HPDE6-E6E7 (cell line): ENCODE measurements around the gene SNX21.
A peak's percentile ranks its signal among the peaks of the same experiment; 100 is the strongest.
"Not testable (repeated sequence)": the region's sequence is repeated elsewhere in the genome, so short reads cannot be mapped to it uniquely, and the experiment has no call there.

Source experiments
- DNase-seq: peaks from one replicate; pipeline ENCODE4 v3.0.0; 2011; ENCODE audit warnings: missing footprints; ENCODE audit errors: extremely low spot score

SNX21 gene

DNA sequence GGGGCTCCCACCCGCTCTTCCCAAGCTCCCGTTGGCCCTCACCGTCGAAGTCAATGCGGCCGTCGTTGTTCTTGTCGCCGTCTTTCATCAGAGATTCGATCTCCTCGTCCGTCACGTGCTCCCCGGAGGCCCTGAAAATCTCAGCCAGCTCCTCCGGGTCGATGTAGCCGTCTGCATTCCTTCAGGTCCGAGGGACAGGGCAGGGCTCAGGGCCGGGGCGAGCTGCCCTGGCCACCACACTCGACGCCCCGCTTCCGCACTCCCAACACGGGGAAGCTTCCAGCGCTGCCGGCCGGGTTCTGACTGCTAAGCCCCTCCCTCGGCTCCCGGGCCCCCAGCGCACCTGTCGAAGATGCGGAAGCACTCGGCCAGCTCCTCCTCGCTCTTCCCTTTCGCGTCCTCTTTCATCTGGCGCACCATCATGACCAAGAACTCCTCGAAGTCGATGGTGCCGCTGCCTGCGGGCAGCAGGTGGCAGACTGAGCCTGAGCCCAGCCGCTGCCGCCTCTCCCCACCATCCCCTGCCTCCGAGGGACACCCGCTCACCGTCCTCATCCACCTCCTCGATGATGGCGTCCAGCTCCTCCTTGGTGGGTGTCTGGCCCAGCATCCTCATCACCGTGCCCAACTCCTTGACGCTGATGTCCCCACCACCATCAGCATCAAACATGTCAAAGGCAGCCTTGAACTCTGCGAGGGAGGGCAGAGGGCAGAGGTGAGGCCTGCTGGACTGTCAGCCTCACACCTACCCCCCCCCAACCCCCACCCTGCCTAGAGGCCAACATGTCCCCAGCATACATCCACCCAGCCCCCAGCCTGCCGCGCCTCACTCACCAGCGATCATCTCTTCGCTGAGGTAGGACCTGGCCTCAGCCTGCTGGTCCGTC is 9.4 kb upstream of the SNX21 start:
- DNase-seq = peak; percentile 73

DNA sequence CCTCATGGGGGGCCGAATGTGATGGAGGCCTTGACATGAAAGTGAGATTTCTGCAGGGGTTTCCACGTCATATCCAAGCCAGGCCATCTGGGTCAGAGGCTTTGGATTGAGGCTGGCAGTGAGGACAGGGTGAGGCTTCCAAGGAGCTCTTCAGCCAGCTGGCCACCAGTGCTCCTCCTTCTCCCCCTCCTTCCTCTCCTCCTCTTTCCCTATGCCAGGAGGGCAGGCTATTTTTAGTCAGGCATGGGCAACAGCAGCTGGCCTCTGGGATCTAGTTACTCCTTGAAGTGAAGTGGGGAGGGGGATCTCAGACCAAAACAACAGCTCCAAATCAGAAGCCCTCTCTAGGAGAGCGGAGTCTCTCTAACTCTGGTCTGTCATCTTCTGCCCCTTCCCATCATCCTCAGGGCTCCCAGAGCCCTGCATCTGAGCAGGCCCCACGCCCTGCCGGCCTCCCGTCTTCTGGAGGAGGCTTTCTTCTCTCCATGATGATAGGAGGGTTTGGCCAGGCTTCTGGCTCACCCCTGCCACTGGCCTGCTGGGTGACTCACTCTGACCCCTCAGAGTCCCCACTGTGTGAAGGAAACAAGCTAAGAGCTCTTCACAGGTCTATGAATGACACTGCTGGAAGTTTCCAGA is 7.1 kb upstream of the SNX21 start:
- DNase-seq = no peak

DNA sequence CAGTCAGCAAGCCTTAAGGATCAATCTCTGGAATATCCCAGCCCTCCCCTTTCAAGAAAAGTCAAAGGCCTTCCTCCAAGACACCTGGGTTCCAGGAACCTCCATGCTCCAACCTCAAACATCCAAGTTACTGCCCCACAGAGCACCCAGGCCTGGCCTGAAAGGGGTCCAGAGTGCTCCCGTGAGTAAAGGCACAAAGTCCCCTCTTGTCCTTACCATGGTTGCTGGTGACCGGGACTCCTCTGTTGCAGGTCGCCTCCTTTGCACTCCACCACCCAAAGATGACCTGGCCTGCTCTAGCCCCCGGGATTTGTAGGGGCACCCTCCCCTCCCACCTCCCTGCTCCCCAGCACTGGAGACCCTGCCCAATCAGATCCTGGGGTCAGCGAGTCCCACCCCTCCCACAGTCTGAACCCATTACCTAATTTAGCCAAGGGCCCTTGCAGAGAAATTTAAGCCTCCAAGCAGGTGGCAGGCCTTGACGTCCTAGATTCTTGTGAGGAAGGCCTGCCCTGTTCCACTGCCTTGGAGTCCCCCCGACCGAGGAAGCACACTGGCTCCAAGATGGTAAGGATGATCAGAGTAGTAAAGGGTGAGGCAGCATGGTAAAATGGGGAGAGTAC is 6.5 kb upstream of the SNX21 start, which contains the start of gene TNNC2:
Gene TNNC2 (minus strand): TSS at position 283 of the 623 bp plus-strand sequence. CDS start 64 bp downstream, at position 219.
- no peak for DNase-seq

DNA sequence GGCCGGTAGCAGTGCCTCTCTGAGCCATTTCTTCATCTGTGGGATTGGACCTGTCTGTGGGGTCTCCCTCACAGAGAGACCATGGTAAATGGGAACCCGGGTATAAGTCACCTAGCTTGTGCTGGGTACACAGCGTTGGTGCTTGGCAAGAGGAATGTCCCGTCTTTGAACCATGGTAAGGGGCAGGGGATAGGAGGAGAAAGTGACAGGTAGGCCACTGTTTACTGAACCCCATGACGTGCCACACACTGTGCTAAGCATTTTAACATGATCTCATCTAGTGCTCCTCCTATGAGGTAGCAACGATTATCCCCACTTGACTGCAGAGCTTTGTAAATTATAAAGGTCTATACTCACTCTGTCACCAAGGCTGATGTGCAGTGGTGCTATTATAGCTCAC is 5.9 kb upstream of the SNX21 start:
- no peak for DNase-seq

DNA sequence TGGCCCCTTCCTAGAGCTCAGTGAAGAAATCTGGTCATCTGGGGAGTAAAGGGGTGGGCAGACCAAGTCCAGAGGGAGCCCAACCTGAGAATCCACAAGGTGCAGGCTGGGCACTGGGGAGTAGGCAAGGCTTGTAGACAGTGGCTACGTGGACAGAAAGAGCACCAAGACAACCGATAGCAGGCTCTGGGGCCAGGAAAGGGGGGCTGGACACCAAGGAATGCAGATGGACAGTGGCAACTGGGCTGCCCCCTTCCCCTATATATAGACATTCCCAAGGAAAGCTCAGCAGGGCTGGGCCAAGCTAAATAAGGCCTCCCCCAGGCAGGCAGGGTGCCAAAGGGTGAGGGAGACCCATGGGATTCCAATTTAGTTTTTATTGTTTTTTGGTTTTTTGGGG is 5.0 kb upstream of the SNX21 start:
- DNase-seq = no peak

DNA sequence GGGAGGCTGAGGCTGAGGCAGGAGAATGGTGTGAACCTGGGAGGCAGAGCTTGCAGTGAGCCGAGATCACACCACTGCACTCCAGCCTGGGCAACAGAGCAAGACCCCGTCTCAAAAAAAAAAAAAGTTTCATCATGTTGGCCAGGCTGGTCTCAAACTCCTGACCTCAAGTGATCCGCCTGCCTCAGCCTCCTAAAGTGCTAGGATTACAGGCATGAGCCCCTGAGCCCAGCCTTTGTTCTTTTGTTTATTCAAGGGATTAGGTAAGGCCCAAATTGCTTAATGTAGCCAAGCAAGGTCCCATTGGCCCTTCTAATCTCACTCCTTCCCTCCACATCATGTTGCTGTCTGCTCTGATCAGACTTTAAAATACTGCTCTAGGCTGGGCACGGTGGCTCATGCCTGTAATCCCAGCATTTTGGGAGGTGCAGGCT is 3.9 kb upstream of the SNX21 start:
- not testable (repeated sequence) for DNase-seq

DNA sequence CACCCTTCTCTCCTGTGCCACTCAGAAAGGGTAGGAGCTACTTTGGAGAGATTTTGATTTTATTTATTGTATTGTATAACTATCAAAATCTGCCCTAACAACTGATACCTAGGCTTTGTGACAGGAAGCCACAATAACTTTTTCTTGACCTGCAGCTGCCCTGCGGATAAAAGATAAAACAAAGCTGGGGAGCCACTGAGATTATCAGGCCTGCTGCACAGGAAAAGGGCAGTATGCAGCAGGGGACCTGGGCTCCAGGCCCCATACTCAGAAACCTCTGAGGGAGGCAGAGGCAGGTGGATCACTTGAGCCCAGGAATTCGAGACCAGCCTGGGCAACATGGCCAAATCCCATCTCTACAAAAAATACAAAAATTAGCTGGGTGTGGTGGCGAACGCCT is 980 bp upstream of the SNX21 start:
- DNase-seq = no peak

DNA sequence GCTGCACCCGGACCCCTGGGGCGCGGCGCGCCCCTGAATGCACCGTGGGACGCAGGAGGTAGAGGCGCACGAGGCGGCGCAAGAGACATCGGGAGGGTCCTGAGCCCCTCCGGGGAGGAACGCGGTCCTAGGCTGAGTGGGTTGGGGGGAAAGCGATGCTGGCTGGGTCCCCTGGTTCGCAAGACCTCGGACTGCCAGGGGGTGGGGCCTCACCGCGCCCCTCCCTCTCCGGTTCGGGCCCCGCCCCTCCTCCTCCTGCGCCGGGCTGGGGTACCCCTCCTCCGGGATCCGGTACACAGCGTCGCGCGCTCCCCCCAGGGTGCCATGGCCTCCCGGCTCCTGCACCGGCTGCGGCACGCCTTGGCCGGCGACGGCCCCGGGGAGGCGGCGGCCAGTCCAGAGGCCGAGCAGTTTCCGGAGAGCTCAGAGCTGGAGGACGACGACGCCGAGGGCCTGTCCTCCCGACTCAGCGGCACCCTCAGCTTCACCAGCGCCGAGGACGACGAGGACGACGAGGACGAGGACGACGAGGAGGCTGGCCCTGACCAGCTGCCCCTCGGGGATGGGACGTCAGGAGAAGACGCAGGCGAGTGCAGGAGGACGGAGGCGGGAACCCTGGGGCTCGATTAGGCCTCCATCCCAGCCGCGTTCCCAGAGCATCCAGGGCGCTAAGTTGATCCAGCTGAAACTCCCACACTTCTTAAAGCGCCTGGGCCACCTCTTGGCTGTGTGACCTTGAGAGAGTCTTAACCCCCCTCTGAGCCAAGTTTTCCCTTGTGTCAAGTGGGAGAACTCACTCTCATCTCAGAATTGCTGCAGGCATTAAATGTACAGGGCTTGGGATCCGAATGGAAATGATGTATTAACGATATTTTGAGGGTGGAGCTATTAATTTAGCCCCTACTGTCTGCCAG is 541 bp downstream of the SNX21 start:
- peak; percentile 89 for DNase-seq

DNA sequence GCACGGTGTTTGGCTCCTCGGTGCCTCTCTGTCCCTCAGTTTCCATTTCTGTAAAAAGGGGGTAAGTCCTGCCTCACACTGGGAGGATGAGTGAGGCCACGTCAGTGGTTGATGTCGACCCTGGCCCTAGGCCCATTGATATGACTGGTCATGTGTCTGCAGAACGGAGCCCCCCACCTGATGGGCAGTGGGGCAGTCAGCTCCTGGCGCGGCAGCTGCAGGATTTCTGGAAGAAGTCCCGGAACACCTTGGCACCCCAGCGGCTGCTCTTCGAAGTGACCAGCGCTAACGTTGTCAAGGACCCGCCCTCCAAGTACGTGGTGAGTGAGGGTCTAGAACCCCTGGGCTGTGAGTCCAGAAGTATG is 1.2 kb downstream of the SNX21 start:
- no peak for DNase-seq

DNA sequence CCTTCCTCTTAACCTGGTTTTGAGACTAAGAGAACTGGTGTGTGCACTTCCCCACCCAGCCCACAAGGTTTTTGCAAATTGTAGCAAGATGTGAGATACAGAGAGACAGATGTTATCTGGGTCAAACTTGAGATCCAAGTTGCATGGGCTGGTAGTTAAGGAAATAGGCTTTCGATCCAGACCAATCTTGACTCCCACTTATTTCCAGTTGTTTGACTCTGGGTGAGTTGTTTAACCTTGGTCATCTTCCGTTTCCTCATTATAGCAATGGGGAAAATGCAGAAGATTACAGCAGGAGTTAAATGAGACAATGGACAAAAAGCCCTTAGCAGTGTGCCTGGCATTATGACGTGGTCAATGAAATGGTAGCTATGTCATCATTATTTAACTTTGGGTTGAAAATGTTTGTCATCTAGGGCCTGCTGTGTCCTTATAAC is 1.7 kb downstream of the SNX21 start:
- no peak for DNase-seq

DNA sequence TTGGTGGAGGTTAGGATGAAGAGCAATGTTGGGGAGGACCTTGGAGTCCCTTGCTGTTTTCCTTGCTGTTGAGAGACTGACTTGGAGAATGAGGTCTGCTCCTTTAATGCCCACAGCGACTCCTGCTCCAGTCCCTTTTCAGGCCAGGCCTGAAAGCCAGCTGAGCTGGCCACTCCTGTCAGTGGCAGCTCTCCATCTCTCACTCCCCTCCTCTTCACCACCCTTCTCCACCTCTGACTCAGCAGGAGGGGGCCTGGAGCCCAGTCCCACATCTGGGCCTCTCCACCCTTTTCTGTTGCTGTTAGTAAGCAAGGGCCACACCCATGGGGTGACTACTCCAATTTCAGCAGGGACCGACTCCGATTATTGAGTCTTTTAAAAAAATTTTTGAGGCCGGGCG is 2.2 kb downstream of the SNX21 start:
- no peak for DNase-seq

DNA sequence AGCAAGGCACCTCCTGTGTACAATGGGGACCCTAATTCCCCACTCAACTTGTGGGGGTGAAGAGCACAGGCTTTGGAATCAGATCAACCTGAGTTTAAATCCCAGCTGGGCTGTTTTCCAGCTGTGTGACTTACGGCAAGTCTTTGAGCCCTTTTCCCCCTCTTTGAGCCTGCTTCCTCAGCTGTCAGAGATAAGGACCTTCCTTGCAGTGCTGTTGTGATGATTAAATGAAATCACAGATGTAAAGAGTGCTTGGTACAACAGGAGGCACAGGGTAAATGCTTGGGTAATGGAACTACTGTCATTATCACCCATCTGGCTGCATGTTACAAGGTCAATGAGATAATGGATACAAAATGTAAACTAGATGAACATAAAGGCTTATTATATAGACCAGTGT is 3.2 kb downstream of the SNX21 start:
- no peak for DNase-seq

DNA sequence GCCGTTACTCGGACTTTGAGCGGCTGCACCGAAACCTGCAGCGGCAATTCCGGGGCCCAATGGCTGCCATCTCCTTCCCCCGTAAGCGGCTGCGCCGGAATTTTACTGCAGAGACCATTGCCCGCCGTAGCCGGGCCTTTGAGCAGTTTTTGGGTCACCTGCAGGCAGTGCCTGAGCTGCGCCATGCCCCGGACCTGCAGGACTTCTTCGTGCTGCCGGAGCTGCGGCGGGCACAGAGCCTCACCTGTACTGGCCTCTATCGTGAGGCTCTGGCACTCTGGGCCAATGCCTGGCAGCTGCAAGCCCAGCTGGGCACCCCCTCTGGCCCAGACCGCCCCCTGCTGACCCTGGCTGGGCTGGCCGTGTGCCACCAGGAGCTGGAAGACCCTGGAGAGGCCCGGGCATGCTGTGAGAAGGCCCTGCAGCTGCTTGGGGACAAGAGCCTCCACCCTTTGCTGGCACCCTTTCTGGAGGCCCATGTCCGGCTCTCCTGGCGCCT is 7.2 kb downstream of the SNX21 start:
- DNase-seq = no peak

DNA sequence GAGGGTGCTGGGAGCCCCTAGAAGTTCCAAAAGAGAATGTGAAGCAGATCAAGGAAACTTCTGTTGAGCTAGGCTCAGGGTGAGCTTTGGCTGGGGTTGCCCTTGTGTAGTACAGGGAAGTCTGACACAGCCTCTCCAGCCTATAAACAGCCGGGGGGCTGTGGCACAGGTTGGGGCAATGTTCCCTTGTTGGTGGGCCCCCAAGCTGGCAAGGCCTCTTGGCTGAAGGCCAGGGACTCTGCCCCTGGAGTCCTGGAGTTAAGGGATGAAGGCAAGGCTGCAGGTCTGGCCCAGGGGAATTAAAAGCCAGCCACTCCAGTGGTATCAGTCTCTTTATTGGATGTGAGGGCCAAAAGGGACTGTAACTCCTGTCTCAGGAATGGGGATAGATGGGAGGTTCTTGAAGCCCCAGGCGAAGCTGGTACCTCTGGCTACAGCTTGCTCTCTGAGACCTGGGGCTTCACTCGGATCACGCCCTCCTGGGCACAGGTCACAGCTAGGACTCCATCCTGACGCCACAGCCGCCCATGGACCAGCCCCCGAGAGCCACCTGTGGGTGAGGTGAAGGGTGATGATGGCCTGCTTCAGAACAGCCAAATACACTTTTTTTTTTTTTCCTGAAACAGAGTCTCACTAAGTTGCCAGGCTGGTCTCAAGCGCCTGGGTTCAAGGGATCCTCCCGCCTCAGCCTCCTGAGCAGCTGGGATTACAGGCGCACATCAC is 8.0 kb downstream of the SNX21 start:
- no peak for DNase-seq

DNA sequence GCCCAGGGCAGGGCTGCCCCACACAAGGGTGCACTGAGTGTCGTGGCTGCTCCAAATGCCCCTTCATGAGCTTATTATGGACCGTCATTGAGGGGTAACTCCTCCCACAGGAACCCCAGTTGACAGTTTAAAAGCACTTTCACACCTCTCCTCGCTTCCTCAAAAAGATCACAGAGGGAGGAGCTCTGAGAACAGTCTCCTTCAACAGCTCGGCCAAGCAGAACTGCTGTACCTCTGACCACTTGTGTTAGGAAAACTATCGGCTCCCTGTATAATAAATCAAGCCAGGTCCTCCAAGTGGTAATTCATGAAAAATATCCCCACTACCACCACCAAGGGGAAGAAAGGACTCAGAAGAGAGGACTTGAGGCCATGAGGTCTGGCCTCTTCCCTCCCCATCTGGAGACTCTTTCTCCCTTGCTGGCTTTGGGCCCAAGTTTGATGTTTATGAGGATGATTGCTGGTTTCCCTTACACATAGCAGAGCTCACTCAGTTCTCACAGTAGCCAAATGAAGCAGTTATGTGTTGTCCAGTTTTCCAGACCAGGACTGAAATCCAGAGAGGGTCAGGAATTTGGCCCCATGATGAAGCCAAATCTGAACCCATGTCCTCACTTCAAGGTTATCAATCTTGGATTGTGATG is 8.7 kb downstream of the SNX21 start:
- DNase-seq = no peak

DNA sequence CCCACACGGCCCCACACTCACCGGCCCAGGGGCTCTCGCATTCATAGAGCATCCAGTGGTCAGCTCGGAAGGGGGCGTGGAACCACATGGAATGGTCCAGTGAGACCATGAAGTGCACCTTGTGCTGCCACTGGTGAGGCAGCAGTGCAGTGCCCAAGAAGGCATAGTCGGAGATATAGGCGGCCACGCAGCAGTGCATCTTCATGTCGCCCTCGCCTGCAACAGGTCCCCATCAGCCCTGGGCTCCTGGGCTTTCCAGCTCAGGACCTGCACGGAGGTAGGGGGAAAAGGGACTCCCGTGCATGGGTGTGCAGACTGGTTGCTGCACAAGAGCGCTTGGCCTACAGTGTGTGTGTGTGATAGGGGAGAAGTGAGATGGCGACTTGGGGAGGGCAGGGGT is 9.9 kb downstream of the SNX21 start:
- no peak for DNase-seq

DNA sequence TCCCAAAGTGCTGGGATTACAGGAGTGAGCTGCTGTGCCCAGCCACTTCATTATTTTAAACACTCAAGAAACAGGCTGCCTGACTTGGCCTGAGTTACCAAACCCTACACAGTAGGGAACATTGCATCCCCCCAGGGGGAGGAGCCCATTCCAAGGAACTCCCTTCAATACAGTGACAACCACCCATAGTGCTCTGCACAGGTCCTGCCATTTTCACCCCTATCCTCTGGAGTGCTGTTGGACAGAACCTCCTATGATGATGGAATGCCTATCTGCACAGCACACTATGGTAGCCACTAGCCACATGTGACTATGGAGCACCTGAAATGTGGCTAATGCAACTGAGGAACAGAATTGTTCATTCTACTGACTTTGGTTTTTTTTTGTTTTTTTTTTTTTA is 11.9 kb downstream of the SNX21 start:
- no peak for DNase-seq

DNA sequence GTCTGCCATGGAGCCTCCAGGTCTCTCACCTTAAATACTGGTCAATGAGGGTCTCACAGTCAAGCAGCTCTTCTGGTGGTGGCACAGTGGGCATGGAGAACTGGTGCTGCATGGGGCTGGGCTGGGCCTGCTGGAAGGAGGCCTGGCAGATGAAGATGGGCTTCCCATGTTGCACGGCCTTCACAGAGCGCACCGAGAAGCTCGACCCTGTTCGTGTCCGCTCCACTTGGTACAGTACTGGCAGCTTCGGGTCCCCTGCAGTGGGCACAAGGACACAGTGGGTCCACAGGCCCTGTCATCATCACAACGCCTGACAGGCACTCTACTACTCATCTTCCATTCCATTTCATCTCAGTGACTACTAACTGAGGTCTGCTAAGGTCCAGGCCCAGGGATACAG is 14.8 kb downstream of the SNX21 start:
- no peak for DNase-seq

DNA sequence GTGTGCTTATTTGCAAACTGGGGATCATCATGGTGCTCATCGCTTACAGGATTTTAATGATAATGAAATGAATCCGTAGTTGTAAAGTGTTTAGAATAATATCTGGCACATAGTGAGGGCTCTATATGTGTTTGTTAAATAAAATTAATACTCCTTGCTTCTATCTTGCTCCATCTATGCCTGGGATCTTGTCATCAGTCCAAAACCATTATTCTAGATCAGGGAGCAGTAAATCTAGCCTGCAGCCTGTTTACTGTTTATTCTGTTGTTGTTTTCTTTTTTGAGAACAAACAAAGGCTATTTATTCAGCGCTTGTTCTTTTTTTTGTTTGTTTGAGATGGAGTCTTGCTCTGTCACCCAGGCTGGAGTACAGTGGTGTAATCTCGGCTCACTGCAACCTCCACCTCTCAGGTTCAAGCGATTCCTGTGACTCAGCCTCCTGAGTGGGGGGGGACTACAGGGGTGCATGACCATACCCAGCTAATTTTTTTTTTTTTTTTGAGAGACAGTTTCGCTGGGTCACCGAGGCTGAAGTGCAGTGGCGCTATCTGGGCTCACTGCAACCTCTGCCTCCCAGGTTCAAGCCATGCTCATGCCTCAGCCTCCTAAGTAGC is 15.5 kb downstream of the SNX21 start:
- DNase-seq = no peak

DNA sequence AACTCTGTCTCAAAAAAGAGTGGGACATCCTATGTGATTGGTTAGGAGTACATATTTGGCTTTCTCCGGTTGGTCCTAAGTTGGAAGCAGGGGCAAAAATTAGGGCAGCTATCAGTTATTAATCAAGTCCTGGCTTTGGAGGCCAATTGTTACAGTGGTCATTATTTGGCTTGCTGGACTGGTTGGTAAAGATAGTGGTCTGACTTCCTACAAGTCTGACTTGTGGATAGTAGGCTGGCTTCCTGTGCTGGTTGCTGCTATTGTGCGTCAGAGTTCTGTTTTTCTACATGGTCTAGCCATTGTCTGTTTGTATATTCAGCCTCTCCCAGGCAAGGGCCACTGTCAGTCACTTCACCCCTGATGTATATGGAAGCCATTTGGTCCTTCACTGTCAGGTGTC is 16.6 kb downstream of the SNX21 start:
- DNase-seq = no peak
